ENCODE data around the gene VWF.

VWF gene

DNA sequence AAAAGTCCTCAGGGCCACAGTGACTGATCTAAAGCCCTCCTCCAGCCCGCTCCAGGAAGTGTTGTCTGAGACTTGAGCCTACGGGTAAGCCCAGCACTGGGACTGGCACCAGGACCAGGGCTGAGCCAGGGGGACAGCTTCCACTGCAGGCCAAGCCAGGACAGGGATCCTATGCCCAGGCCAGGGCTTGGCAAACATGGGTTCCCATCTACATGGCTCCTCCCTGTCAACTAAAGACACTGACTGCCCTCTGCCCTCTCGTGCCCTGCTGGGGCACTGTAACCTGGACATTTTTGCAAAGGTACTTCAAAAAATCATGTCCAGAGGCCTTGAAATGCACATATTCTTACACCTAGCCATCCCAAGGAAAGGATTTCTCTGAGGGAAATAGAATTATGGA lies 88.0 kb downstream of the VWF start:
- Histone ChIP-seq H3K4me3 (replicated peaks; ENCODE audit: insufficient read depth, low read length) (no peak overlapping the region), H3K27ac (replicated peaks) (no peak overlapping the region), H3K27me3 (ENCODE audit: insufficient read depth, poor library complexity, severe bottlenecking) (no peaks in the 10 kb centered on the region)
- no peak for DNase-seq (ENCODE audit: low read depth in 1 of 2, low spot score in 1 of 2)
- TF ChIP-seq, protein P1, sequence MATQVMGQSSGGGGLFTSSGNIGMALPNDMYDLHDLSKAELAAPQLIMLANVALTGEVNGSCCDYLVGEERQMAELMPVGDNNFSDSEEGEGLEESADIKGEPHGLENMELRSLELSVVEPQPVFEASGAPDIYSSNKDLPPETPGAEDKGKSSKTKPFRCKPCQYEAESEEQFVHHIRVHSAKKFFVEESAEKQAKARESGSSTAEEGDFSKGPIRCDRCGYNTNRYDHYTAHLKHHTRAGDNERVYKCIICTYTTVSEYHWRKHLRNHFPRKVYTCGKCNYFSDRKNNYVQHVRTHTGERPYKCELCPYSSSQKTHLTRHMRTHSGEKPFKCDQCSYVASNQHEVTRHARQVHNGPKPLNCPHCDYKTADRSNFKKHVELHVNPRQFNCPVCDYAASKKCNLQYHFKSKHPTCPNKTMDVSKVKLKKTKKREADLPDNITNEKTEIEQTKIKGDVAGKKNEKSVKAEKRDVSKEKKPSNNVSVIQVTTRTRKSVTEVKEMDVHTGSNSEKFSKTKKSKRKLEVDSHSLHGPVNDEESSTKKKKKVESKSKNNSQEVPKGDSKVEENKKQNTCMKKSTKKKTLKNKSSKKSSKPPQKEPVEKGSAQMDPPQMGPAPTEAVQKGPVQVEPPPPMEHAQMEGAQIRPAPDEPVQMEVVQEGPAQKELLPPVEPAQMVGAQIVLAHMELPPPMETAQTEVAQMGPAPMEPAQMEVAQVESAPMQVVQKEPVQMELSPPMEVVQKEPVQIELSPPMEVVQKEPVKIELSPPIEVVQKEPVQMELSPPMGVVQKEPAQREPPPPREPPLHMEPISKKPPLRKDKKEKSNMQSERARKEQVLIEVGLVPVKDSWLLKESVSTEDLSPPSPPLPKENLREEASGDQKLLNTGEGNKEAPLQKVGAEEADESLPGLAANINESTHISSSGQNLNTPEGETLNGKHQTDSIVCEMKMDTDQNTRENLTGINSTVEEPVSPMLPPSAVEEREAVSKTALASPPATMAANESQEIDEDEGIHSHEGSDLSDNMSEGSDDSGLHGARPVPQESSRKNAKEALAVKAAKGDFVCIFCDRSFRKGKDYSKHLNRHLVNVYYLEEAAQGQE (IDR thresholded peaks at IDR 0.05; ENCODE audit: insufficient replicate concordance, low read depth) = no peak
- no peak for TF ChIP-seq POLR2AphosphoS5 (IDR thresholded peaks at IDR 0.05; ENCODE audit: low read depth)
- no peak for TF ChIP-seq SPI1 (IDR thresholded peaks at IDR 0.05; ENCODE audit: borderline replicate concordance, low read depth)

DNA sequence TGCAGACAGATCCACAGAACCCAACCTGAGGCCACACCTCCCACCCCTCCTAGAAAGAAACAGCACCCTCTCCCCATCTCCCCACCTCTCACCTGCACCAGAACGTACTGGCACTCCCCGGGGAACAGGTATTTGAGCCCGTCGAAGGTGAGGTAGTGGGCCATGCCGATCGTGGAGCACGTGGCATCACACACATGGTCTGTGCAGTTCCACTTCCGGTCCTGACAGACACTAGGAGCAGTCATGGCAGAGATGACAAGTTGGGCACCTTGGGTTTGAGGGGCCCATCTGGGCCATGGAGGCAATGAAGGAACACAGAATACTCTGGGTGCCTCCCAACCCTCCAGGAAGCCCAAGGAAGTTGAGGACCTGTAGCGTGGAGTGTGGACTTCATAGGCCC lies 89.9 kb downstream of the VWF start:
- TF ChIP-seq, protein P1 (IDR thresholded peaks at IDR 0.05; ENCODE audit: insufficient replicate concordance, low read depth) = no peak
- no peak for TF ChIP-seq POLR2AphosphoS5 (IDR thresholded peaks at IDR 0.05; ENCODE audit: low read depth)
- TF ChIP-seq GABPA (IDR thresholded peaks at IDR 0.05; ENCODE audit: low read depth) = no peak
- no peak for TF ChIP-seq SPI1 (IDR thresholded peaks at IDR 0.05; ENCODE audit: borderline replicate concordance, low read depth)
- TF ChIP-seq, protein P2, sequence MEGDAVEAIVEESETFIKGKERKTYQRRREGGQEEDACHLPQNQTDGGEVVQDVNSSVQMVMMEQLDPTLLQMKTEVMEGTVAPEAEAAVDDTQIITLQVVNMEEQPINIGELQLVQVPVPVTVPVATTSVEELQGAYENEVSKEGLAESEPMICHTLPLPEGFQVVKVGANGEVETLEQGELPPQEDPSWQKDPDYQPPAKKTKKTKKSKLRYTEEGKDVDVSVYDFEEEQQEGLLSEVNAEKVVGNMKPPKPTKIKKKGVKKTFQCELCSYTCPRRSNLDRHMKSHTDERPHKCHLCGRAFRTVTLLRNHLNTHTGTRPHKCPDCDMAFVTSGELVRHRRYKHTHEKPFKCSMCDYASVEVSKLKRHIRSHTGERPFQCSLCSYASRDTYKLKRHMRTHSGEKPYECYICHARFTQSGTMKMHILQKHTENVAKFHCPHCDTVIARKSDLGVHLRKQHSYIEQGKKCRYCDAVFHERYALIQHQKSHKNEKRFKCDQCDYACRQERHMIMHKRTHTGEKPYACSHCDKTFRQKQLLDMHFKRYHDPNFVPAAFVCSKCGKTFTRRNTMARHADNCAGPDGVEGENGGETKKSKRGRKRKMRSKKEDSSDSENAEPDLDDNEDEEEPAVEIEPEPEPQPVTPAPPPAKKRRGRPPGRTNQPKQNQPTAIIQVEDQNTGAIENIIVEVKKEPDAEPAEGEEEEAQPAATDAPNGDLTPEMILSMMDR (IDR thresholded peaks at IDR 0.05; ENCODE audit: insufficient read depth, low read length) = no peak
- no peak overlapping the region for H3K4me3 ChIP-seq (replicated peaks; ENCODE audit: insufficient read depth, low read length)
- no peak overlapping the region for H3K27ac ChIP-seq (replicated peaks)
- DNase-seq (ENCODE audit: low read depth in 1 of 2, low spot score in 1 of 2) = no peak
- no peaks in the 10 kb centered on the region for H3K27me3 ChIP-seq (ENCODE audit: insufficient read depth, poor library complexity, severe bottlenecking)

DNA sequence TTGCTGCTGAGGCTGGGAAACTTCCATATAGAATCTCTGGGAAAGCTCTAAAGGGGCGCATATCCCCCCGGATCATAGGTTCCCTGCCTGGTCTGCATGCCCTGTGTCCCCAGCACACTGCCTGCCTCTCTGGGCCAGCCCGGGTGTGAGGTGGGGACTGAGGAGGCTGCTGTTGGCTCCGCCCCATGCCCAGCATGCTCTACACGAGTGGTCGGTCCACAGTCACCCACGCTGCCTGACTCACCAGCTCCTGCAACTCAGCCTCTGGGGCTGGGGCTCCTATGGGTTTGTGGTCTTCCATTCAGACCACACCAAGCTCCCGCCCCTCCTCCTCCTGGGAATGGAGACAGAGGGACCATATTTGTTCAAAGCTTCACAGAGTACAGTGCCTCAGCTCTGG lies 90.9 kb downstream of the VWF start:
- TF ChIP-seq GABPA (IDR thresholded peaks at IDR 0.05; ENCODE audit: low read depth) = no peak
- TF ChIP-seq, protein P2 (IDR thresholded peaks at IDR 0.05; ENCODE audit: insufficient read depth, low read length) = no peak
- no peaks in the 10 kb centered on the region for H3K27me3 ChIP-seq (ENCODE audit: insufficient read depth, poor library complexity, severe bottlenecking)

DNA sequence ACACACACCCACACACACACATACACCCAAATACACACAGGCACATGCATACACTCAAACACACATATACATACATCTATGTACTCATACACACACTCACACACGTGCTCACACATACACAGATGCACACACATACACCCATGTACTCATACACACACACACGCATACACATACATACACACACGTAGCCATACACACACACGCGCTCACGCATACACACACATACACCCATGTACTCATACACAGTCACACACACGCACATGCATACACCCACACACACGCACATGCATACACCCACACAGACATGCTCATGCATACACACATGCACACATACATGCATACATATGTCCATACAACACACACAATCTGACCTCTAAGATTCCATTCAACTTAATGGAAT lies 91.7 kb downstream of the VWF start:
- Histone ChIP-seq H3K4me3 (replicated peaks; ENCODE audit: insufficient read depth, low read length) (no peak overlapping the region), H3K27ac (replicated peaks) (no peak overlapping the region), H3K27me3 (ENCODE audit: insufficient read depth, poor library complexity, severe bottlenecking) (no peaks in the 10 kb centered on the region)
- DNase-seq (ENCODE audit: low read depth in 1 of 2, low spot score in 1 of 2) = no peak
- TF ChIP-seq GABPA (IDR thresholded peaks at IDR 0.05; ENCODE audit: low read depth) (no peak), POLR2AphosphoS5 (IDR thresholded peaks at IDR 0.05; ENCODE audit: low read depth) (no peak), SPI1 (IDR thresholded peaks at IDR 0.05; ENCODE audit: borderline replicate concordance, low read depth) (no peak)
- TF ChIP-seq, protein P2 (IDR thresholded peaks at IDR 0.05; ENCODE audit: insufficient read depth, low read length) = no peak
- TF ChIP-seq, protein P1 (IDR thresholded peaks at IDR 0.05; ENCODE audit: insufficient replicate concordance, low read depth) = no peak

More for the DNA sequence above, 90.9 kb downstream of the VWF start:
- Histone ChIP-seq H3K27ac (replicated peaks) (no peak overlapping the region), H3K4me3 (replicated peaks; ENCODE audit: insufficient read depth, low read length) (no peak overlapping the region)
- no peak for DNase-seq (ENCODE audit: low read depth in 1 of 2, low spot score in 1 of 2)
